HG03060 (cell line): Measurements from ENCODE around the gene NID2.

Experiments used
- ATAC-seq: cut with Tn5 transposase; IDR thresholded peaks from one replicate; pipeline ENCODE4 v1.9.1; 2021; ENCODE audit warnings: low read depth, moderate number of reproducible peaks; ENCODE audit not compliant: unreplicated experiment

The NID2 gene

GRCh38 chr14:52006361-52006760 lies 62.5 kb downstream of the NID2 start:
- ATAC-seq, result no peak

GRCh38 chr14:52005625-52006024 lies 63.2 kb downstream of the NID2 start:
- ATAC-seq, result no peak

GRCh38 chr14:52003324-52003723 lies 65.5 kb downstream of the NID2 start:
- ATAC-seq, result no peak

GRCh38 chr14:52002542-52002941 lies 66.3 kb downstream of the NID2 start:
- ATAC-seq, result no peak

- no peak for ATAC-seq
These were observed 68.2 kb downstream of the NID2 start for GRCh38 chr14:52000696-52001095.

- no peak for ATAC-seq
These were observed 68.8 kb downstream of the NID2 start for GRCh38 chr14:52000019-52000582.

GRCh38 chr14:51999084-51999483 lies 69.8 kb downstream of the NID2 start:
- no peak for ATAC-seq

GRCh38 chr14:51998348-51998747 lies 70.5 kb downstream of the NID2 start:
- ATAC-seq, result no peak

- ATAC-seq, result no peak
These were observed 72.6 kb downstream of the NID2 start for GRCh38 chr14:51996148-51996746.

- ATAC-seq, result no peak
These were observed 75.5 kb downstream of the NID2 start for GRCh38 chr14:51993285-51993920.

- ATAC-seq, result no peak
These were observed 78.4 kb downstream of the NID2 start for GRCh38 chr14:51990488-51990887.

GRCh38 chr14:51989293-51990234 lies 79.3 kb downstream of the NID2 start, which contains the start of gene RTRAF:
Gene RTRAF (plus strand): TSS chr14:51989546. CDS start chr14:51989640, 94 bp downstream.
- ATAC-seq, result peak; percentile 82

- no peak for ATAC-seq
These were observed 80.6 kb downstream of the NID2 start for GRCh38 chr14:51988221-51988620.

GRCh38 chr14:51981218-51981854 lies 87.5 kb downstream of the NID2 start:
- no peak for ATAC-seq

GRCh38 chr14:51979088-51979709 lies 89.7 kb downstream of the NID2 start:
- peak; percentile 59 for ATAC-seq

- ATAC-seq, result no peak
These were observed 90.2 kb downstream of the NID2 start for GRCh38 chr14:51978681-51979085.

- ATAC-seq, result no peak
These were observed 91.8 kb downstream of the NID2 start for GRCh38 chr14:51977075-51977474.

- ATAC-seq, result no peak
These were observed 96.3 kb downstream of the NID2 start for GRCh38 chr14:51972566-51972965.

GRCh38 chr14:51969852-51970540 lies 98.9 kb downstream of the NID2 start:
- no peak for ATAC-seq
